ENCODE data around the gene INKA1.

The INKA1 gene

DNA sequence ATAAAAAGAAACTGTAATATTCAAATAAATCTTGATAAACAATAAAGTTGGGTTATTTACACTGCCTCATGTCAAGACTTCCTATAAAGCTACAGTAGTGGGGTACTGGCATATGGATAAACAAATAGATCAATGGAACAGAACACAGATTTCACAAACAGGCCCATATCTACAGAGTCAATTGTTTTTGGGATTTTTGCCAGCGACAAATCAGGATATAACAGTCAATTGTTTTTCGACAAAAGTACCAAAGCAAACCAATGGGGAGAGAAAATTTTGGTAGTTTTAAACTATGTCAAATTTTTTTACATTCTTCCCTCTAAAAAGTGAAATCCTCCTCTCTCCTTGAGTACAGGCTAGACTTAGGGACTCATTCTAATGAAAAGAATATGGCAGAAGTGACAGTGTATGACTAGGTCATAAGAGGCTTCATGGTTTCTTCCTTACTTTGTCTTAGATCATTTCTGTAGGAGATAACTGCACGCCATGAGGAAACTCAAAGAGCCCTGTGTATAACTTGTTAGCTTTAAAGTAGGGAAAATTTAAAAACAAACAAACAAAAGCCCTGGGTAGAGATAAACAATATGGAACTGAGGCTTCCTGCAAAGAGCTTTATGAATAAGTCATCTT lies 33.7 kb upstream of the INKA1 start:
- TF ChIP-seq, protein P1, sequence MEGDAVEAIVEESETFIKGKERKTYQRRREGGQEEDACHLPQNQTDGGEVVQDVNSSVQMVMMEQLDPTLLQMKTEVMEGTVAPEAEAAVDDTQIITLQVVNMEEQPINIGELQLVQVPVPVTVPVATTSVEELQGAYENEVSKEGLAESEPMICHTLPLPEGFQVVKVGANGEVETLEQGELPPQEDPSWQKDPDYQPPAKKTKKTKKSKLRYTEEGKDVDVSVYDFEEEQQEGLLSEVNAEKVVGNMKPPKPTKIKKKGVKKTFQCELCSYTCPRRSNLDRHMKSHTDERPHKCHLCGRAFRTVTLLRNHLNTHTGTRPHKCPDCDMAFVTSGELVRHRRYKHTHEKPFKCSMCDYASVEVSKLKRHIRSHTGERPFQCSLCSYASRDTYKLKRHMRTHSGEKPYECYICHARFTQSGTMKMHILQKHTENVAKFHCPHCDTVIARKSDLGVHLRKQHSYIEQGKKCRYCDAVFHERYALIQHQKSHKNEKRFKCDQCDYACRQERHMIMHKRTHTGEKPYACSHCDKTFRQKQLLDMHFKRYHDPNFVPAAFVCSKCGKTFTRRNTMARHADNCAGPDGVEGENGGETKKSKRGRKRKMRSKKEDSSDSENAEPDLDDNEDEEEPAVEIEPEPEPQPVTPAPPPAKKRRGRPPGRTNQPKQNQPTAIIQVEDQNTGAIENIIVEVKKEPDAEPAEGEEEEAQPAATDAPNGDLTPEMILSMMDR (IDR thresholded peaks at IDR 0.05): no peak

DNA sequence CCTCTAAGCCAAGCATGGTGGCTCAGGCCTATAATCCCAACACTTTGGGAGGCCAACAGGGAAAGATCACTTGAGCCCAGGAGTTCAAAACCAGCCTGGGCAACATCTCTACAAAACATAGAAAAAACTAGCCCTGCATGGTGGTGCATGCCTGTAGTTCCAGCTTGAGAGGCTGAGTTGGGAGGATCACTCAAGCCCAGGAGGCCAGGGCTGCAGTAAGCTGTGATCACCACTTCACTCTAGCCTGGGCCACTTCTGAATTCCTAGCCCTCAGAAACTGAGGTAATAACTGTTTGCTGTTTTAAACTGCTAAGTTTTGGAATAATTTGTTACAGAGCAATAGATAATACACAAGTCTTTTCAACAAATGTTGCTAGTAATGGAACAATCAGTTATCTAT lies 33.1 kb upstream of the INKA1 start:
- TF ChIP-seq, protein P1 (IDR thresholded peaks at IDR 0.05): no peak

GRCh38 chr3:49771340-49771938 lies 31.6 kb upstream of the INKA1 start:
- TF ChIP-seq, protein P1 (IDR thresholded peaks at IDR 0.05): no peak

DNA sequence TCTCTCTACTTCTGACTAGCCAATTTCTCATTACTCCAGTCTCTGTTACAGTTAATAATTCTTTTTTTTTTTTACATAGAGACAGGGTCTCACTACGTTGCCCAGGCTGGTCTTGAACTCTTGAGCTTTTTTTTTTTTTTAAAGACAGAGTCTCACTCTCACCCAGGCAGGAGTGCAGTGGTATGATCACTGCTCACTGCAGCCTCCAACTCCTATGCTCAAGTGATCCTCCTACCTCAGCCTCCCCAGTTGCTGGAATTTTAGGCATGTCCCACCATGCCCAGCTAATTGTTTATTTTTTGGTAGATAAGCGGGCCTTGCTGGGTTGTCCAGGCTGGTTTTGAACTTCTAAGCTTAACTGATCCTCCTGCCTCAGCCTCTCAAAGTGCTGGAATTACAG lies 30.4 kb upstream of the INKA1 start:
- TF ChIP-seq, protein P1 (IDR thresholded peaks at IDR 0.05): no peak

DNA sequence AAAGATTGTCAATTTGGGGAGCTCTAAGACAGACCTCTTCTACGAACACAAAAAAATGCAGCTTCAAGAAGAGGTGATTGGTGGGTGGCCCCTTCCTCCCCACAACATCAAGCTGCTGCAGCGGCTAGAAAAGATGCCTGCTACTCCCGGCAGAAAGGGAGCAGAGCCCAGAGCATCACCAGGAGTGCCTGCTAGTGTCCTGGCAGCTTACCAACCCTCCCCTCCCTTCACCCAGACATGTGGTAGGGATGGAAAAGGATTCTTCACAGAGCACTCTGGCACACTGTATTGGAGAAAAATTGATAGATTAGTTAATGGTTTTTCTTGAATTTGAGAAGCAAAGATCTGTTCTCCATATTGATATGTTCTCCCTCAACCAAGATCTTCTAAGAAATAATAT lies 27.5 kb upstream of the INKA1 start:
- TF ChIP-seq, protein P1 (IDR thresholded peaks at IDR 0.05): no peak

- TF ChIP-seq, protein P1 (IDR thresholded peaks at IDR 0.05): no peak
Observed at GRCh38 chr3:49779358-49780079, 23.5 kb upstream of the INKA1 start.

- TF ChIP-seq, protein P1 (IDR thresholded peaks at IDR 0.05): no peak
Observed at GRCh38 chr3:49780080-49780974, 22.7 kb upstream of the INKA1 start.

Measured in LNCAP (cell line).